Measurements from ENCODE around the gene ACTR5. TPM values are rescaled to one million over a fixed set of nuclear protein-coding genes. Genes with fewer than 3 reads are reported as not detected.
A peak's percentile ranks its signal among the peaks of the same experiment; 100 is the strongest.
"Not testable (repeated sequence)": the region's sequence is repeated elsewhere in the genome, so short reads cannot be mapped to it uniquely, and the experiment has no call there.

The ACTR5 gene
- total RNA-seq, 3 donors from 2014 or later, result 8.5 to 15.4 (median 13.0) TPM

- Histone ChIP-seq H3K9me3 (no peaks in the 10 kb centered on the region), H3K4me3 (no peak overlapping the region), H3K4me1 (peaks cover 0 to 5% of the 10 kb centered on the region in 2 donors), H3K27me3 (peaks cover 6 to 22% of the 10 kb centered on the region in 2 donors), H3K27ac (no peak overlapping the region), H3K36me3 (no peaks in the 10 kb centered on the region)
- DNase-seq (ENCODE audit: low spot score in 2 of 2), result no peak
- TF ChIP-seq POLR2AphosphoS5 (IDR thresholded peaks at IDR 0.05) (no peak), CTCF (IDR thresholded peaks at IDR 0.05) (no peak), POLR2A (IDR thresholded peaks at IDR 0.05) (no peak)
- intact Hi-C loops (cut with DNase I; ENCODE audit: low total_unique reads), result no loop called here
These were observed 62.8 kb downstream of the ACTR5 start for GRCh38 chr20:38810926-38811630.

GRCh38 chr20:38811769-38812168, 63.5 kb downstream of the ACTR5 start:
- intact Hi-C loops (cut with DNase I; ENCODE audit: low total_unique reads), result no loop called here
- no peak for DNase-seq (ENCODE audit: low spot score in 2 of 2)
- Histone ChIP-seq H3K36me3 (no peaks in the 10 kb centered on the region), H3K4me3 (no peak overlapping the region), H3K27me3 (peaks cover 0 to 15% of the 10 kb centered on the region in 2 donors), H3K27ac (peak overlapping the region in 1 of 2 donors; percentile 4), H3K9me3 (no peaks in the 10 kb centered on the region), H3K4me1 (no peaks in the 10 kb centered on the region)
- TF ChIP-seq POLR2AphosphoS5 (IDR thresholded peaks at IDR 0.05), result no peak
- TF ChIP-seq CTCF (IDR thresholded peaks at IDR 0.05), result no peak
- no peak for TF ChIP-seq POLR2A (IDR thresholded peaks at IDR 0.05)

GRCh38 chr20:38812182-38812581, 63.9 kb downstream of the ACTR5 start:
- peak overlapping the region in 1 of 2 donors; percentile 4 for H3K27ac ChIP-seq
- H3K4me3 ChIP-seq, result no peak overlapping the region
- H3K36me3 ChIP-seq, result no peaks in the 10 kb centered on the region
- no peak for DNase-seq (ENCODE audit: low spot score in 2 of 2)
- H3K27me3 ChIP-seq, result peaks cover 0 to 11% of the 10 kb centered on the region in 2 donors
- no peaks in the 10 kb centered on the region for H3K9me3 ChIP-seq
- TF ChIP-seq POLR2A (IDR thresholded peaks at IDR 0.05) (no peak), POLR2AphosphoS5 (IDR thresholded peaks at IDR 0.05) (peak in 1 of 3 donors; percentile 44)
- H3K4me1 ChIP-seq, result no peaks in the 10 kb centered on the region
- intact Hi-C loops (cut with DNase I; ENCODE audit: low total_unique reads), result no loop called here

GRCh38 chr20:38812709-38813573, 64.7 kb downstream of the ACTR5 start:
- peaks cover 0 to 4% of the 10 kb centered on the region in 2 donors for H3K27me3 ChIP-seq
- TF ChIP-seq CTCF (IDR thresholded peaks at IDR 0.05), result no peak
- no peak for TF ChIP-seq POLR2AphosphoS5 (IDR thresholded peaks at IDR 0.05)
- TF ChIP-seq POLR2A (IDR thresholded peaks at IDR 0.05), result no peak
- peak overlapping the region in 1 of 2 donors; percentile 43 for H3K27ac ChIP-seq
- H3K36me3 ChIP-seq, result no peaks in the 10 kb centered on the region
- DNase-seq (ENCODE audit: low spot score in 2 of 2), result no peak
- H3K4me3 ChIP-seq, result no peak overlapping the region
- no peaks in the 10 kb centered on the region for H3K4me1 ChIP-seq
- intact Hi-C loops (cut with DNase I; ENCODE audit: low total_unique reads), result no loop called here
- no peaks in the 10 kb centered on the region for H3K9me3 ChIP-seq

GRCh38 chr20:38813574-38813962, 65.3 kb downstream of the ACTR5 start:
- not testable (repeated sequence) for H3K9me3 ChIP-seq, H3K4me3 ChIP-seq

GRCh38 chr20:38815446-38815845, 67.2 kb downstream of the ACTR5 start:
- DNase-seq (ENCODE audit: low spot score in 2 of 2), result no peak
- no peaks in the 10 kb centered on the region for H3K9me3 ChIP-seq
- no peaks in the 10 kb centered on the region for H3K4me1 ChIP-seq
- intact Hi-C loops (cut with DNase I; ENCODE audit: low total_unique reads), result no loop called here
- H3K4me3 ChIP-seq, result no peak overlapping the region
- H3K27ac ChIP-seq, result no peak overlapping the region
- no peak for TF ChIP-seq CTCF (IDR thresholded peaks at IDR 0.05)
- no peak for TF ChIP-seq POLR2AphosphoS5 (IDR thresholded peaks at IDR 0.05)
- no peak for TF ChIP-seq POLR2A (IDR thresholded peaks at IDR 0.05)
- H3K27me3 ChIP-seq, result no peaks in the 10 kb centered on the region
- H3K36me3 ChIP-seq, result no peaks in the 10 kb centered on the region

More at GRCh38 chr20:38813574-38813962, 65.3 kb downstream of the ACTR5 start:
- intact Hi-C loops (cut with DNase I; ENCODE audit: low total_unique reads); DNase-seq (ENCODE audit: low spot score in 2 of 2); H3K36me3 ChIP-seq; H3K27ac ChIP-seq; H3K27me3 ChIP-seq; H3K4me1 ChIP-seq: not testable (repeated sequence)
